Activated CD4-positive, alpha-beta T cell treated with anti-CD3 and anti-CD28 coated beads for 36 hours (primary cell): Measurements from ENCODE around the gene MLC1. TPM values are rescaled to one million over a fixed set of nuclear protein-coding genes. Genes with fewer than 3 reads are reported as not detected.

Experiments used
- ATAC-seq: fragments of 200-7000 bp; cut with Tn5 transposase; one replicate; pipeline ENCODE4 v1.10.0; 2021; ENCODE audit warnings: mild to moderate bottlenecking, moderate library complexity
- CTCF ChIA-PET: fragments of 350-600 bp; sonication (Branson Sonifier 250); formaldehyde crosslinking; loops from one replicate; lab custom pipeline; 2021; ENCODE audit warnings: antibody characterized with exemption; lab: Charles Lee
- POLR2A ChIA-PET: fragments of 350-600 bp; sonication (Branson Sonifier 250); formaldehyde crosslinking; loops from one replicate; lab custom pipeline; 2021; ENCODE audit warnings: antibody characterized with exemption, inconsistent platforms; lab: Charles Lee
- DNase-seq: peaks from one replicate; pipeline ENCODE4 v3.0.0-alpha.2; 2020
- H3K27ac Mint-ChIP-seq: one replicate; pipeline ENCODE4 v1.8.0; 2021; ENCODE audit warnings: mixed read lengths
- H3K27me3 Mint-ChIP-seq: one replicate; pipeline ENCODE4 v1.8.0; 2021; ENCODE audit warnings: mixed read lengths
- H3K36me3 Mint-ChIP-seq: one replicate; pipeline ENCODE4 v1.8.0; 2021; ENCODE audit warnings: low read depth, mixed read lengths
- H3K4me1 Mint-ChIP-seq: one replicate; pipeline ENCODE4 v1.8.0; 2021; ENCODE audit warnings: mixed read lengths
- H3K4me3 Mint-ChIP-seq: one replicate; pipeline ENCODE4 v1.8.0; 2021; ENCODE audit warnings: mild to moderate bottlenecking, moderate library complexity, mixed read lengths
- H3K9me3 Mint-ChIP-seq: one replicate; pipeline ENCODE4 v1.8.0; 2021; ENCODE audit warnings: low read depth, mixed read lengths
- intact Hi-C, 2 experiments: fragments of 100-400 bp; cut with DNase I in 1 of 2; cut with micrococcal nuclease in 1 of 2; formaldehyde crosslinking; loops; one replicate each; pipeline versions ENCODE4 v1.14.2 to v1.15.1; 2022 to 2024; cut with DNase I, micrococcal nuclease
- total RNA-seq, 2 experiments: library from RNA; stranded (reverse); gene quantifications; one replicate each; pipeline ENCODE4 v1.2.3, GENCODE V29; 2021

MLC1 gene
- total RNA-seq, 2 experiments from 2014 or later: not detected

GRCh38 chr22:50049299-50050195 lies 35.7 kb downstream of the MLC1 start:
- Mint-ChIP-seq H3K9me3 (peaks cover 4% of the 10 kb centered on the region), H3K36me3 (no peaks in the 10 kb centered on the region), H3K27ac (no peak overlapping the region), H3K4me3 (no peak overlapping the region), H3K27me3 (peaks cover 3% of the 10 kb centered on the region), H3K4me1 (peaks cover 4% of the 10 kb centered on the region)
- DNase-seq (no peak), ATAC-seq (no peak)
- intact Hi-C loops: no loop called here
- ChIA-PET POLR2A (no interaction called here), CTCF (interaction anchor here (0.8 to 1.2 kb wide), 2 partner anchors 12 to 19 kb away, joined by 3 to 4 read pairs; no protein-coding TSS in a partner anchor)

- H3K4me1 Mint-ChIP-seq: peaks cover 7% of the 10 kb centered on the region
- no peak overlapping the region for H3K27ac Mint-ChIP-seq
- no peak overlapping the region for H3K4me3 Mint-ChIP-seq
- intact Hi-C loops: no loop called here
- H3K27me3 Mint-ChIP-seq: peaks cover 5% of the 10 kb centered on the region
- no peak for DNase-seq
- ChIA-PET CTCF (no interaction called here), POLR2A (no interaction called here)
- H3K9me3 Mint-ChIP-seq: peaks cover 4% of the 10 kb centered on the region
- no peaks in the 10 kb centered on the region for H3K36me3 Mint-ChIP-seq
- ATAC-seq: no peak
These were observed 36.4 kb downstream of the MLC1 start for GRCh38 chr22:50048836-50049235.

- H3K9me3 Mint-ChIP-seq: no peaks in the 10 kb centered on the region
- peaks cover 7% of the 10 kb centered on the region for H3K4me1 Mint-ChIP-seq
- H3K27ac Mint-ChIP-seq: no peak overlapping the region
- H3K36me3 Mint-ChIP-seq: no peaks in the 10 kb centered on the region
- no peak overlapping the region for H3K4me3 Mint-ChIP-seq
- intact Hi-C loops: no loop called here
- CTCF ChIA-PET: no interaction called here
- POLR2A ChIA-PET: no interaction called here
- DNase-seq: no peak
- H3K27me3 Mint-ChIP-seq: peaks cover 11% of the 10 kb centered on the region
- no peak for ATAC-seq
These were observed 37.0 kb downstream of the MLC1 start for GRCh38 chr22:50048061-50048765.

GRCh38 chr22:50047346-50047745 lies 37.9 kb downstream of the MLC1 start:
- ChIA-PET POLR2A (no interaction called here), CTCF (no interaction called here)
- ATAC-seq (no peak), DNase-seq (no peak)
- H3K4me3 Mint-ChIP-seq: no peak overlapping the region
- no peak overlapping the region for H3K27ac Mint-ChIP-seq
- no peaks in the 10 kb centered on the region for H3K9me3 Mint-ChIP-seq
- peaks cover 17% of the 10 kb centered on the region for H3K27me3 Mint-ChIP-seq
- intact Hi-C loops: no loop called here
- no peaks in the 10 kb centered on the region for H3K36me3 Mint-ChIP-seq
- peaks cover 7% of the 10 kb centered on the region for H3K4me1 Mint-ChIP-seq

DNA sequence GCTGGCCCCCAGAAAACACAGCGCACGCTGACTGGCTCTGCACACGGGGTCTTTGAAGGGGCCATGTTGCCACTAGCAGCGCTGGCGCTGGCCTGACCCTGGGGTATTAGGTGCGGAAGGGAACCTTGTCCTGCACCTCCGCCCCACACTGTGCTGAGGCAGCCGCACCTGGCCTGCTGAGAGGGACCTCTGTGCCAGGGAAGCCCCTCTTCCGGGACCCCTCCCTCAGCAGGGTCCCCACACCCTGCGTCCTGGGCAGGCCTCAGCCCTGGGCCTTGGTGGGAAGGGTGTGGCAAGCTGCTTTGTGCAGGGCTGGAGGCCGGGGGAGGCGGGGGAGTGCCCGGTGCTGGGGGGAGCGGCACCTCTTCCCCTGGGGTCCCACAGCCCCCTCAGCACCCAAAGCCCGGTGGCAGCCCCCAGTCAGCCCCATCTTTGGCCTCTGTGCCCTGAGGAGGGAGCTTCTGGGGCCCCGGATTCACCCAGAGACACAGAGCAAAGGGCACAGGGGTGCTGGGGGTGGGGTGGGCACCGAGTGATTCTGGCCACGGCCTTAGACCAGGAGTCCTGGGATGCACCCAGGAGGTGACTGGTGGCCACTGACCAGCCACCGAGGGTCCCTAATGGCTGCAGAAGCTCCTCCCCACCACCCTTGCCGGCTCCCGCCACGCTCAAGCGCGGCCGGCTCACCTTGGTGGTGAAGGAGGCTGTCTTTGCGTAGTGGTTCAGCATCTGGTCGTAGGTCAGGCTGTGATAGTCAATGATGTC lies 38.6 kb downstream of the MLC1 start:
- DNase-seq (no peak), ATAC-seq (no peak)
- H3K36me3 Mint-ChIP-seq: no peaks in the 10 kb centered on the region
- H3K4me1 Mint-ChIP-seq: peaks cover 7% of the 10 kb centered on the region
- H3K27me3 Mint-ChIP-seq: peaks cover 17% of the 10 kb centered on the region
- POLR2A ChIA-PET: no interaction called here
- intact Hi-C loops: no loop called here
- CTCF ChIA-PET: no interaction called here
- no peaks in the 10 kb centered on the region for H3K9me3 Mint-ChIP-seq
- no peak overlapping the region for H3K4me3 Mint-ChIP-seq
- H3K27ac Mint-ChIP-seq: no peak overlapping the region

- DNase-seq (no peak), ATAC-seq (no peak)
- Mint-ChIP-seq H3K27me3 (peaks cover 17% of the 10 kb centered on the region), H3K36me3 (no peaks in the 10 kb centered on the region), H3K9me3 (no peaks in the 10 kb centered on the region), H3K4me3 (no peak overlapping the region), H3K27ac (no peak overlapping the region), H3K4me1 (peaks cover 7% of the 10 kb centered on the region)
- intact Hi-C loops: no loop called here
- CTCF ChIA-PET: no interaction called here
- POLR2A ChIA-PET: no interaction called here
These were observed 39.2 kb downstream of the MLC1 start for GRCh38 chr22:50046019-50046415.

- Mint-ChIP-seq H3K9me3 (no peaks in the 10 kb centered on the region), H3K4me3 (no peak overlapping the region), H3K27ac (no peak overlapping the region), H3K4me1 (peaks cover 7% of the 10 kb centered on the region), H3K36me3 (no peaks in the 10 kb centered on the region), H3K27me3 (peaks cover 17% of the 10 kb centered on the region)
- DNase-seq (no peak), ATAC-seq (no peak)
- intact Hi-C loops: no loop called here
- ChIA-PET POLR2A (no interaction called here), CTCF (no interaction called here)
These were observed 39.8 kb downstream of the MLC1 start for GRCh38 chr22:50045211-50046018.

- Mint-ChIP-seq H3K9me3 (no peaks in the 10 kb centered on the region), H3K36me3 (no peaks in the 10 kb centered on the region), H3K4me1 (peaks cover 7% of the 10 kb centered on the region), H3K27me3 (peaks cover 17% of the 10 kb centered on the region), H3K27ac (no peak overlapping the region), H3K4me3 (no peak overlapping the region)
- intact Hi-C loops: no loop called here
- no peak for ATAC-seq
- CTCF ChIA-PET: no interaction called here
- no peak for DNase-seq
- POLR2A ChIA-PET: no interaction called here
These were observed 40.6 kb downstream of the MLC1 start for GRCh38 chr22:50044485-50045118.

- DNase-seq (no peak), ATAC-seq (no peak)
- POLR2A ChIA-PET: interaction anchor here (0.5 kb wide), 1 partner anchor 11 kb away, joined by 3 read pairs; no protein-coding TSS in a partner anchor
- H3K4me1 Mint-ChIP-seq: peaks cover 7% of the 10 kb centered on the region
- intact Hi-C loops: no loop called here
- H3K9me3 Mint-ChIP-seq: peaks cover 3% of the 10 kb centered on the region
- CTCF ChIA-PET: no interaction called here
- H3K27ac Mint-ChIP-seq: no peak overlapping the region
- H3K4me3 Mint-ChIP-seq: no peak overlapping the region
- peaks cover 17% of the 10 kb centered on the region for H3K27me3 Mint-ChIP-seq
- no peaks in the 10 kb centered on the region for H3K36me3 Mint-ChIP-seq
These were observed 43.7 kb downstream of the MLC1 start for GRCh38 chr22:50041361-50042065.

GRCh38 chr22:50040717-50041116 lies 44.5 kb downstream of the MLC1 start:
- ATAC-seq: no peak
- POLR2A ChIA-PET: no interaction called here
- CTCF ChIA-PET: no interaction called here
- no peak for DNase-seq
- H3K27me3 Mint-ChIP-seq: peaks cover 17% of the 10 kb centered on the region
- intact Hi-C loops: no loop called here
- H3K36me3 Mint-ChIP-seq: no peaks in the 10 kb centered on the region
- peaks cover 7% of the 10 kb centered on the region for H3K4me1 Mint-ChIP-seq
- no peak overlapping the region for H3K27ac Mint-ChIP-seq
- H3K9me3 Mint-ChIP-seq: peaks cover 3% of the 10 kb centered on the region
- H3K4me3 Mint-ChIP-seq: no peak overlapping the region
